ENCODE data around the gene SLC6A18. TPM values are rescaled to one million over a fixed set of nuclear protein-coding genes. Genes with fewer than 3 reads are reported as not detected.
"Not testable (repeated sequence)": the region's sequence is repeated elsewhere in the genome, so short reads cannot be mapped to it uniquely, and the experiment has no call there.

The SLC6A18 gene
- total RNA-seq, 4 donors from 2014 or later: not detected

DNA sequence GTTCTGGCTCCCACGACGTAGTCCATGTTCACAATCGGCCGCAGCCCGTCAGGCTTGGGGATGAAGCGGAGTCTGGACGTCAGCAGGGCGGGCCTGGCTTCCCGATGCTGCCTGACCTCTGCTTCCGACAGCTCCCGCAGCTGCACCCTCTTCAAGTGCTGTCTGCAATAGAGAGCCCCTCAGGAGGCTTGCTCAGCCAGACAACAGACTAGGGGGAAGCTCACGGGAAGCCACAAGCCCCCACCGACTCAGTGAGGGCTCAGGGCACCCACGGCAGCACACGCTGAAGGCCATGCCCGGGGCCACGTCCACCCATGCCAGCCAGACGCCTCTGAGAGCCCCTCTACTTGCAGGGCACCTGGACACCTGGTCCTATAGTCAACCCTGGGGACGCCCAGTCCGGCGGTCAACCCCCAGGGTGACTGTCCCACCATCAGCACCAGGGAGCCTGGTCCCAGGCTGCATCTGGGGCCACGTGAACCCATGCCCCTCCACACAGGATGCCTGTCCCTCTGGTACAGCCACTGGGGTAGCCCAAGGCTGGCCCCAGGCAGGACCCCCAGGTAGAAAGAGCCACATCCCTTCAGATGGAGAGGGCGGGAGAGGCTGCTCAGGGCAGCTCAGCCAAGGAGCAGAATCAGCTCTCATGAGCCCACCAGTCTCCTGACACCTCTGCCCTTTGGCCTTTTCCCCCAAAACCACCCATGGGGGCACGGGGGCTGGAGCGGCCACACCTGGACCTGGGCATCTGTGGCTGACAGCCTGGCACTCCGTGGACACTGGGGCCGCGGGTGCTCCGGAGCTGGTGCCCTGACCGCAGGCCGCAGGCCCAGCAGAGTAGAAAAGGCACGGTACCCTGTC is 55.2 kb downstream of the SLC6A18 start:
- WGBS, 2 donors: 90 to 98% methylated on average over 10 of the region's 32 CpGs
- H3K36me3 ChIP-seq: no peaks in the 10 kb centered on the region
- TF ChIP-seq, protein P1, sequence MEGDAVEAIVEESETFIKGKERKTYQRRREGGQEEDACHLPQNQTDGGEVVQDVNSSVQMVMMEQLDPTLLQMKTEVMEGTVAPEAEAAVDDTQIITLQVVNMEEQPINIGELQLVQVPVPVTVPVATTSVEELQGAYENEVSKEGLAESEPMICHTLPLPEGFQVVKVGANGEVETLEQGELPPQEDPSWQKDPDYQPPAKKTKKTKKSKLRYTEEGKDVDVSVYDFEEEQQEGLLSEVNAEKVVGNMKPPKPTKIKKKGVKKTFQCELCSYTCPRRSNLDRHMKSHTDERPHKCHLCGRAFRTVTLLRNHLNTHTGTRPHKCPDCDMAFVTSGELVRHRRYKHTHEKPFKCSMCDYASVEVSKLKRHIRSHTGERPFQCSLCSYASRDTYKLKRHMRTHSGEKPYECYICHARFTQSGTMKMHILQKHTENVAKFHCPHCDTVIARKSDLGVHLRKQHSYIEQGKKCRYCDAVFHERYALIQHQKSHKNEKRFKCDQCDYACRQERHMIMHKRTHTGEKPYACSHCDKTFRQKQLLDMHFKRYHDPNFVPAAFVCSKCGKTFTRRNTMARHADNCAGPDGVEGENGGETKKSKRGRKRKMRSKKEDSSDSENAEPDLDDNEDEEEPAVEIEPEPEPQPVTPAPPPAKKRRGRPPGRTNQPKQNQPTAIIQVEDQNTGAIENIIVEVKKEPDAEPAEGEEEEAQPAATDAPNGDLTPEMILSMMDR (IDR thresholded peaks at IDR 0.05): no peak
- TF ChIP-seq POLR2A (IDR thresholded peaks at IDR 0.05): no peak
- intact Hi-C loops (cut with DNase I): no loop called here
- no peak overlapping the region for H3K27ac ChIP-seq
- H3K9me3 ChIP-seq: no peaks in the 10 kb centered on the region
- no peak for DNase-seq
- no peak overlapping the region for H3K4me3 ChIP-seq
- peaks cover 0 to 14% (median 0%) of the 10 kb centered on the region in 3 donors for H3K4me1 ChIP-seq
- no peaks in the 10 kb centered on the region for H3K27me3 ChIP-seq

DNA sequence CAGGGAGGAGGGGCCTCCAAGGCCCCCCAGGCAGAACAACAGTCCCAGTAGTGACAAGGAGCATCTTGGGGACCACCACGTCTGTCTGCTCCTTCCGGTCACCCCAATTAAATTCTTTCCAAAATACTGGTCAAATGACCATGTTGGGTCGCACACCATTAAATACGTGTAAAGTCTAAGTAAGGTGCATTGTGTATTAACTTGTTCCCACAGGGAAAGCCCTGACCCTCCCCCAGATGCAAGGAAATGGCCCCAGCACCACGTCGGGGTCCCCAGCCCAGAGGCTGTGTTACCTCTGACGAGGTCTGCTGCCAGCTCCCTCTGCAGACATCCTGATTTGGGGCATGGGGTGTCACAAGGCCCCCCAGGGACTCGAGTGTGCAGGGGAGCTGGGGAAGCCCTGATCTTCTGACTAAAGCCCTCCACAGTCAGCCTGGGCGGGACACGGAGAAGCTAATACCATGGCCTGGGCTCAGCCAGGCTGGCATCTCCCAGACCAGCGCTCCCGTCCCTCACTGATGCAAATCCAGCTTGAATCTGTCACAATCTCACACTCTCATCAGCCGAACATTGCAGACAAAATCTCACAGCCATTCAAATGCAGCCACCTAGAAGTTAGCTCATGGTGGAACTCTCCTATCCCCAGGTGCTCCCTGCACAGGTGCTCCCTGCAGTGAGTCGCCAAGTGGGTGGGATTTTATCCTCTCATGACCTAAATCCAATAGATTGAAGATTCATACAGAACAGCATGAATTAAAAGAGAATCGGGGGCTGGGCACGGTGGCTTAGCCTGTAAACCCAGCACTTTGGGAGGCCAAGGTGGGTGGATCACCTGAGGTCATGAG is 56.1 kb downstream of the SLC6A18 start:
- DNase-seq: no peak
- no peak overlapping the region for H3K27ac ChIP-seq
- H3K36me3 ChIP-seq: no peaks in the 10 kb centered on the region
- 91 to 94% methylated on average over 9 to 11 of the region's 16 CpGs for WGBS, 2 donors
- TF ChIP-seq, protein P1 (IDR thresholded peaks at IDR 0.05): no peak
- TF ChIP-seq POLR2A (IDR thresholded peaks at IDR 0.05): no peak
- intact Hi-C loops (cut with DNase I): no loop called here
- no peaks in the 10 kb centered on the region for H3K9me3 ChIP-seq
- no peak overlapping the region for H3K4me3 ChIP-seq
- H3K4me1 ChIP-seq: peaks cover 0 to 14% (median 0%) of the 10 kb centered on the region in 3 donors
- H3K27me3 ChIP-seq: no peaks in the 10 kb centered on the region

- no peaks in the 10 kb centered on the region for H3K36me3 ChIP-seq
- H3K4me1 ChIP-seq: peaks cover 0 to 14% (median 0%) of the 10 kb centered on the region in 3 donors
- TF ChIP-seq POLR2A (IDR thresholded peaks at IDR 0.05): no peak
- TF ChIP-seq, protein P1 (IDR thresholded peaks at IDR 0.05): no peak
- H3K9me3 ChIP-seq: no peaks in the 10 kb centered on the region
- intact Hi-C loops (cut with DNase I): no loop called here
- H3K27me3 ChIP-seq: no peaks in the 10 kb centered on the region
- H3K4me3 ChIP-seq: no peak overlapping the region
- no peak for DNase-seq
- 66 to 68% methylated on average over 17 to 28 of the region's 37 CpGs for WGBS, 2 donors
- H3K27ac ChIP-seq: no peak overlapping the region
Observed at GRCh38 chr5:1282131-1282992, 57.2 kb downstream of the SLC6A18 start.

GRCh38 chr5:1282993-1283728 is 58.0 kb downstream of the SLC6A18 start:
- H3K4me1 ChIP-seq: peaks cover 0 to 14% (median 0%) of the 10 kb centered on the region in 3 donors
- intact Hi-C loops (cut with DNase I); H3K9me3 ChIP-seq; H3K27me3 ChIP-seq; H3K36me3 ChIP-seq; H3K4me3 ChIP-seq; H3K27ac ChIP-seq; DNase-seq: not testable (repeated sequence)
- 91 to 92% methylated on average over 20 to 24 of the region's 40 CpGs for WGBS, 2 donors

GRCh38 chr5:1283729-1284041 is 58.5 kb downstream of the SLC6A18 start:
- H3K4me3 ChIP-seq; DNase-seq; H3K27me3 ChIP-seq; intact Hi-C loops (cut with DNase I); H3K27ac ChIP-seq; H3K9me3 ChIP-seq; H3K36me3 ChIP-seq: not testable (repeated sequence)
- WGBS, 2 donors: 86 to 88% methylated on average over 1 to 16 of the region's 16 CpGs
- H3K4me1 ChIP-seq: peaks cover 0 to 14% (median 0%) of the 10 kb centered on the region in 3 donors

DNA sequence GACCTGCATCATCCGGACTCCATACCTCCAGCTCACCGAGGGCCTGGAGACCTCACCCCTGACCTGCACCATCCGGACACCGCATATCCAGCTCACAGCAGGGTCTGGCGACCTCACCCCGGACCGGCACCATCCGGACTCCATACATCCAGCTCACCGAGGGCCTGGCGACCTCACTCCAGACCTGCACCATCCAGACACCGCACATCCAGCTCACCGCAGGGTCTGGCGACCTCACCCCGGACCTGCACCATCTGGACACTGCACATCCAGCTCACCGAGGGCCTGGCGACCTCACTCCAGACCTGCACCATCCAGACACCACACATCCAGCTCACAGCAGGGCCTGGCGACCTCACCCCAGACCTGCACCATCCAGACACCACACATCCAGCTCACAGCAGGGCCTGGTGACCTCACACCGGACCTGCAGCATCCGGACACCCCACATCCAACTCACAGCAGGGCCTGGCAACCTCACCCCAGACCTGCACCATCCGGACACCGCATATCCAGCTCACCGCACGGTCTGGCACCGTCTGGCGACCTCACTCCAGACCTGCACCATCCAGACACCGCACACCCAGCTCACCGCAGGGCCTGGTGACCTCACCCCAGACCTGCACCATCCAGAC is 59.3 kb downstream of the SLC6A18 start:
- H3K36me3 ChIP-seq; intact Hi-C loops (cut with DNase I); H3K27ac ChIP-seq; DNase-seq; H3K4me3 ChIP-seq; H3K9me3 ChIP-seq: not testable (repeated sequence)
- peaks cover 0 to 13% (median 0%) of the 10 kb centered on the region in 4 donors for H3K27me3 ChIP-seq
- WGBS, 2 donors: 78 to 79% methylated on average over 10 to 15 of the region's 27 CpGs
- peaks cover 0 to 14% (median 0%) of the 10 kb centered on the region in 3 donors for H3K4me1 ChIP-seq

All from esophagus squamous epithelium (tissue), 5 donors.